ENCODE measurements around the gene SMIM31. TPM values are rescaled to one million over a fixed set of nuclear protein-coding genes. Genes with fewer than 3 reads are reported as not detected.

SMIM31 gene
- total RNA-seq, 1 donor from 2014 or later: not detected

DNA sequence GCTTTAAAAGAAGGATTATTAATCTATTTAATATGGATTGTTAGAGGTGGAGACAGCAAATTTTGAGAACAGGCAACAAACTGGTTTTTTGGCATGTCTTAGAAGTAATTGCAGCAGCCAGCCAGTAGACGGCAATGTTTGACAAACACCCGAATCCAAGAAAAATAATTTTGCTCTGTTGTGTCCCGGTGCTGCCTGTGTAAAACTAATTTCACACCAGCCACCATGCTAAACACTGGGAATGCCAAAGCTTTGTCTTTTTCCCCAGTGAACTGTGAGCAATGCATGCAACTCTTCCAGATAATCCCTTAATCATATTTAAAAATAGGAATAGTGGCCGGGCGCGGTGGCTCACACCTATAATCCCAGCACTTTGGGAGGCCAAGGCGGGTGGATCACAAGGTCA lies 25.9 kb downstream of the SMIM31 start:
- Histone ChIP-seq H3K9me3 (replicated peaks) (no peaks in the 10 kb centered on the region), H3K4me3 (no peak overlapping the region), H3K36me3 (no peaks in the 10 kb centered on the region), H3K4me1 (no peaks in the 10 kb centered on the region), H3K27me3 (ENCODE audit: low read depth) (no peaks in the 10 kb centered on the region), H3K27ac (replicated peaks) (no peak overlapping the region)
- DNase-seq: no peak
- intact Hi-C loops (cut with micrococcal nuclease): no loop called here
- TF ChIP-seq, protein P1, sequence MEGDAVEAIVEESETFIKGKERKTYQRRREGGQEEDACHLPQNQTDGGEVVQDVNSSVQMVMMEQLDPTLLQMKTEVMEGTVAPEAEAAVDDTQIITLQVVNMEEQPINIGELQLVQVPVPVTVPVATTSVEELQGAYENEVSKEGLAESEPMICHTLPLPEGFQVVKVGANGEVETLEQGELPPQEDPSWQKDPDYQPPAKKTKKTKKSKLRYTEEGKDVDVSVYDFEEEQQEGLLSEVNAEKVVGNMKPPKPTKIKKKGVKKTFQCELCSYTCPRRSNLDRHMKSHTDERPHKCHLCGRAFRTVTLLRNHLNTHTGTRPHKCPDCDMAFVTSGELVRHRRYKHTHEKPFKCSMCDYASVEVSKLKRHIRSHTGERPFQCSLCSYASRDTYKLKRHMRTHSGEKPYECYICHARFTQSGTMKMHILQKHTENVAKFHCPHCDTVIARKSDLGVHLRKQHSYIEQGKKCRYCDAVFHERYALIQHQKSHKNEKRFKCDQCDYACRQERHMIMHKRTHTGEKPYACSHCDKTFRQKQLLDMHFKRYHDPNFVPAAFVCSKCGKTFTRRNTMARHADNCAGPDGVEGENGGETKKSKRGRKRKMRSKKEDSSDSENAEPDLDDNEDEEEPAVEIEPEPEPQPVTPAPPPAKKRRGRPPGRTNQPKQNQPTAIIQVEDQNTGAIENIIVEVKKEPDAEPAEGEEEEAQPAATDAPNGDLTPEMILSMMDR (IDR thresholded peaks at IDR 0.05; ENCODE audit: borderline replicate concordance): peak; percentile 69

DNA sequence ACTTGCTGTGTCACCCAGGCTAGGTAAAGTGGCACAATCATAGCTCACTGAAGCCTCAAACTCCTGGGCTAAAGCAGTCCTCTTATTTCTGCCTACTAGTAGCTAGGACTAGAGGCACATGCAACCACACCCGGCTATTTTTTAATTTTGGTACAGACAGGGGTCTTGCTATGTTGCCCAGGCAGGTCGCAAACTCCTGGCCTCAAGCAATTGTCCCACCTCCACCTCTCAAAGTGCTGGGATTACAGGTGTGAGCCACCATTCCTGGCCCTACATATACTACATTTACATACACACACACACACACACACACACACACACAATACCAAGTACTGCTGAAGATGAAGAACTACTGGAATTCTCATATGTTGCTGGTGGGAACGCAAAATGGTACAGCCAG lies 26.9 kb downstream of the SMIM31 start:
- no peaks in the 10 kb centered on the region for H3K36me3 ChIP-seq
- intact Hi-C loops (cut with micrococcal nuclease): no loop called here
- H3K4me3 ChIP-seq: no peak overlapping the region
- TF ChIP-seq, protein P1 (IDR thresholded peaks at IDR 0.05; ENCODE audit: borderline replicate concordance): no peak
- no peaks in the 10 kb centered on the region for H3K27me3 ChIP-seq (ENCODE audit: low read depth)
- H3K27ac ChIP-seq (replicated peaks): no peak overlapping the region
- H3K4me1 ChIP-seq: no peaks in the 10 kb centered on the region
- H3K9me3 ChIP-seq (replicated peaks): no peaks in the 10 kb centered on the region
- no peak for DNase-seq

DNA sequence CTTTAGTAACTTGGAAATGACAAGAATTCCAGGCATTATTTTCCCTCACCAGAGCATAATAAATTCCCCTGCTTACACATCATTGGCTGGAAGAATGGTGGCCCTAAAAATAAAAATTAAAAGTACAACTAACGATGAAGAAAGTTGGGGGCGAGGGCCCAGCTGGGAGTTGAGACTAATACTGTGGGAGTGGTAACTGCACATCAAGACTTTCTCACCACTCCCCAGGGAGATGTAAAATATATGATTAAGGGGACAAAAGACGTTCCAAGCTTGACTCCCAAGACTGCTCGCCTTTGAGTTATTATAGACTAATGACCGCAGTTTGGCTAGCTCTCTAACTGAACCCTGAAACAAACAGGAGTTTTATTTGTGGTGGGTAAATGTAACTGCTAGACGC lies 30.0 kb downstream of the SMIM31 start:
- TF ChIP-seq, protein P1 (IDR thresholded peaks at IDR 0.05; ENCODE audit: borderline replicate concordance): no peak
- no peak overlapping the region for H3K27ac ChIP-seq (replicated peaks)
- intact Hi-C loops (cut with micrococcal nuclease): no loop called here
- no peaks in the 10 kb centered on the region for H3K4me1 ChIP-seq
- no peaks in the 10 kb centered on the region for H3K36me3 ChIP-seq
- H3K9me3 ChIP-seq (replicated peaks): no peaks in the 10 kb centered on the region
- DNase-seq: no peak
- H3K4me3 ChIP-seq: no peak overlapping the region
- no peaks in the 10 kb centered on the region for H3K27me3 ChIP-seq (ENCODE audit: low read depth)

DNA sequence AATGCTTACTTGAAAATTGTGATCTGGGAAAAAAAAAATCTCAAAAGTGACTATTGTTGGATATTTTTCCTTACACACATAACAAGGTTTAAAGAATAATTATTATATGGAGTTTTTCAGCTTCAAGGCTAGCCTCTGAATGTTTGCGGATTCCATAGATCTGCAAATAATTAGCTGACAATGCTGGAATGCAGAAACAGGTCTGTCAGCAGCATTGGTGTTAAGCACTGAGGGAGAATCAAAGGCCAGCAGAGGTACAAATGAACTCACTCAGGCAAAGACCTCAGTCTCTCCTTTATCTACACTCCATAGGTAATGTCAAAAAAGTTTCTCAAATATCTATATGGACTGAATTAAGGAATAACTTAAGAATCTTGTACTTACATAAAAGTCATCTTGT lies 35.1 kb downstream of the SMIM31 start:
- no peaks in the 10 kb centered on the region for H3K27me3 ChIP-seq (ENCODE audit: low read depth)
- DNase-seq: no peak
- H3K9me3 ChIP-seq (replicated peaks): peaks cover 5% of the 10 kb centered on the region
- intact Hi-C loops (cut with micrococcal nuclease): no loop called here
- no peak overlapping the region for H3K4me3 ChIP-seq
- TF ChIP-seq, protein P1 (IDR thresholded peaks at IDR 0.05; ENCODE audit: borderline replicate concordance): no peak
- no peaks in the 10 kb centered on the region for H3K4me1 ChIP-seq
- H3K36me3 ChIP-seq: no peaks in the 10 kb centered on the region
- H3K27ac ChIP-seq (replicated peaks): no peak overlapping the region

DNA sequence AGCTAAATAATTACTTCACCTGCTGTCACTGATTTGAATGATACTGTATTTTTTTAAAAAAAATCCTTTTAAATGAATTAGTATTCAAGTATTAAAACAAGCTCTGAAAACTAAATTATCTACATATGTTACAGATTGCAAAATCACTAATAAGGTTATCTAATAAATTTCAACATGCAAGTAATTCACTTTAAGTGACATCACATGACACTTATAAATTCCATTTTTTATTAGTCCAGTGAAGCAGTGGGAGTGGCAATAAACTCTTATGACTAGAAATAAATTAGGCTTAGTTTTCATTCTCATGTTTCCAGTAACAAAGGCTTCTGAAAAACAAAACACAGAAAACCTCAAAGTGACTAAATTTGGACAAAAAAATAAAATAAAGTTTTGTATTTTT lies 36.3 kb downstream of the SMIM31 start:
- no peak overlapping the region for H3K27ac ChIP-seq (replicated peaks)
- H3K4me1 ChIP-seq: no peaks in the 10 kb centered on the region
- no peaks in the 10 kb centered on the region for H3K27me3 ChIP-seq (ENCODE audit: low read depth)
- no peak overlapping the region for H3K4me3 ChIP-seq
- H3K9me3 ChIP-seq (replicated peaks): peaks cover 5% of the 10 kb centered on the region
- TF ChIP-seq, protein P1 (IDR thresholded peaks at IDR 0.05; ENCODE audit: borderline replicate concordance): no peak
- intact Hi-C loops (cut with micrococcal nuclease): no loop called here
- no peak for DNase-seq
- H3K36me3 ChIP-seq: no peaks in the 10 kb centered on the region

DNA sequence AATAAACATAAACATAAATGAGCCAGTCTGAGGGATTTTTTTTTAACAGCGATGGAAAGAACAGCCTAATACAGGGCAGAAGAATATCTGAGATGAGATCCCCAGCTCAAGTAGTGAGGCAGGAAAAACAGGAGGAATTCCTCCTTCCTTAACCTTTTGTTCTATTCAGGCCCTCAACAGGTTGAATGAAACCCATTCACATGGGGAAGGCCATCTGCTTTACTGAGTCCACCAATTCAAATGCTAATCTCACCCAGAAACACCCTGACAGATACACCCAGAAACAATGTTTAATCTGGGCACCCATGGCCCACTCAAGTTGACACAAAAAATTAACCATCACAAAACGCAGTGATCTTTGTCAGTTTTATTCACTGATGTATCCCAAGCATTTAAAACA lies 45.5 kb downstream of the SMIM31 start:
- Histone ChIP-seq H3K27me3 (ENCODE audit: low read depth) (peaks cover 6% of the 10 kb centered on the region), H3K36me3 (no peaks in the 10 kb centered on the region), H3K27ac (replicated peaks) (no peak overlapping the region), H3K4me3 (no peak overlapping the region), H3K9me3 (replicated peaks) (no peaks in the 10 kb centered on the region), H3K4me1 (no peaks in the 10 kb centered on the region)
- DNase-seq: no peak
- TF ChIP-seq, protein P1 (IDR thresholded peaks at IDR 0.05; ENCODE audit: borderline replicate concordance): no peak
- intact Hi-C loops (cut with micrococcal nuclease): no loop called here
